MCF 10A (cell line): ENCODE measurements around the gene SLIT3. TPM values are rescaled to one million over a fixed set of nuclear protein-coding genes. Genes with fewer than 3 reads are reported as not detected.

Experiments
- BruUV-seq: library from RNA; stranded (reverse); fragments of 400-500 nt; replicated peaks from 2 replicates; lab custom pipeline; 2021; lab: Mats Ljungman, UMichigan
- CTCF ChIA-PET: fragments of 300-600 bp; sonication (Branson Sonifier 250); formaldehyde crosslinking; extraction: SDS; loops from one replicate; lab custom pipeline; 2021; ENCODE audit warnings: antibody characterized with exemption, inconsistent platforms; lab: Yijun Ruan, JAX
- POLR2A ChIA-PET: fragments of 300-600, 350-650 bp; sonication (Branson Sonifier 250); formaldehyde crosslinking; extraction: SDS; loops from one replicate; lab custom pipeline; 2020; ENCODE audit warnings: antibody characterized with exemption, inconsistent platforms; lab: Yijun Ruan, JAX
- DNase-seq: peaks from one replicate; pipeline ENCODE4 v3.0.0-alpha.2; 2018; ENCODE audit not compliant: unreplicated experiment
- H3K27ac Mint-ChIP-seq: one replicate; pipeline ENCODE4 v1.8.0; 2022; ENCODE audit warnings: mild to moderate bottlenecking, low read depth, mixed read lengths; ENCODE audit not compliant: unreplicated experiment
- H3K27me3 Mint-ChIP-seq: one replicate; pipeline ENCODE4 v1.8.0; 2022; ENCODE audit warnings: mixed read lengths; ENCODE audit not compliant: insufficient read depth, unreplicated experiment
- H3K36me3 Mint-ChIP-seq: one replicate; pipeline ENCODE4 v1.8.0; 2022; ENCODE audit warnings: mild to moderate bottlenecking, moderate library complexity, mixed read lengths; ENCODE audit not compliant: insufficient read depth, unreplicated experiment
- H3K4me1 Mint-ChIP-seq: one replicate; pipeline ENCODE4 v1.8.0; 2022; ENCODE audit warnings: mixed read lengths; ENCODE audit not compliant: insufficient read depth, unreplicated experiment
- H3K4me3 Mint-ChIP-seq: one replicate; pipeline ENCODE4 v1.8.0; 2022; ENCODE audit warnings: mild to moderate bottlenecking, moderate library complexity, mixed read lengths; ENCODE audit not compliant: unreplicated experiment
- H3K9me3 Mint-ChIP-seq: one replicate; pipeline ENCODE4 v1.8.0; 2022; ENCODE audit warnings: mixed read lengths; ENCODE audit not compliant: unreplicated experiment
- intact Hi-C: fragments of 100-400 bp; cut with micrococcal nuclease; formaldehyde crosslinking; loops from 2 replicates; pipeline ENCODE4 v1.14.1; 2022
- total RNA-seq: library from RNA; stranded (reverse); gene quantifications from 2 replicates; pipeline ENCODE4 v1.2.3, GENCODE V29; 2022
- TF ChIP-seq, protein P1 (sequence below): fragments of 200-600 bp; IDR thresholded peaks from one replicate; pipeline ENCODE4 v1.8.0; 2022; ENCODE audit warnings: antibody characterized with exemption, mild to moderate bottlenecking; ENCODE audit not compliant: unreplicated experiment

Gene SLIT3
- total RNA-seq, 1 experiment from 2014 or later: 0.89 TPM

DNA sequence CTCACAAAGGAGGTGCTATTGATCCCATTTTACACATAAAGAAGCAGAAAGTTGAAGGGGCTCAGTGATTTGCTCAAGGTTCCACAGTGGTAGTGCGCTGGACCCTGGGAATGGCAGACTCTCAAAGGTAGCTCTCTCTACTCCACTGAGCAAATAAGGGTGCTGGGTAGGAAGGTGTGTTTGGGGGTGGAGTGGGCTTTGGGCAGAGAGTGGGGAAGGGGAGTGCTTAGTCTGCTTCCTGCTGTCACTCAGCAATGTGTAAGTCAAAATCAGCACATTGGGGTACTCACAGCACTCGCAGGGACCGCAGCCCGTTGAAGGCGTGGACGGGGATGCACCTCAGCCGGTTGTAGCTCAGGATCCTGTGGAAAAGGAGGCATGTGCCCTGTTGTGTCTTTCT lies 579.0 kb downstream of the SLIT3 start:
- Mint-ChIP-seq H3K9me3 (no peaks in the 10 kb centered on the region), H3K36me3 (no peaks in the 10 kb centered on the region), H3K4me1 (no peaks in the 10 kb centered on the region), H3K4me3 (no peak overlapping the region), H3K27me3 (no peaks in the 10 kb centered on the region), H3K27ac (no peak overlapping the region)
- no TSS peak for BruUV-seq
- TF ChIP-seq, protein P1, sequence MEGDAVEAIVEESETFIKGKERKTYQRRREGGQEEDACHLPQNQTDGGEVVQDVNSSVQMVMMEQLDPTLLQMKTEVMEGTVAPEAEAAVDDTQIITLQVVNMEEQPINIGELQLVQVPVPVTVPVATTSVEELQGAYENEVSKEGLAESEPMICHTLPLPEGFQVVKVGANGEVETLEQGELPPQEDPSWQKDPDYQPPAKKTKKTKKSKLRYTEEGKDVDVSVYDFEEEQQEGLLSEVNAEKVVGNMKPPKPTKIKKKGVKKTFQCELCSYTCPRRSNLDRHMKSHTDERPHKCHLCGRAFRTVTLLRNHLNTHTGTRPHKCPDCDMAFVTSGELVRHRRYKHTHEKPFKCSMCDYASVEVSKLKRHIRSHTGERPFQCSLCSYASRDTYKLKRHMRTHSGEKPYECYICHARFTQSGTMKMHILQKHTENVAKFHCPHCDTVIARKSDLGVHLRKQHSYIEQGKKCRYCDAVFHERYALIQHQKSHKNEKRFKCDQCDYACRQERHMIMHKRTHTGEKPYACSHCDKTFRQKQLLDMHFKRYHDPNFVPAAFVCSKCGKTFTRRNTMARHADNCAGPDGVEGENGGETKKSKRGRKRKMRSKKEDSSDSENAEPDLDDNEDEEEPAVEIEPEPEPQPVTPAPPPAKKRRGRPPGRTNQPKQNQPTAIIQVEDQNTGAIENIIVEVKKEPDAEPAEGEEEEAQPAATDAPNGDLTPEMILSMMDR: no peak
- POLR2A ChIA-PET: no interaction called here
- intact Hi-C loops: no loop called here
- DNase-seq: no peak
- CTCF ChIA-PET: interaction anchor here (0.6 to 1.0 kb wide), 2 partner anchors 15 to 114 kb away, joined by 3 read pairs; no protein-coding TSS in a partner anchor

- TF ChIP-seq, protein P1: no peak
- ChIA-PET POLR2A (no interaction called here), CTCF (interaction anchor here (0.5 to 0.7 kb wide), 3 partner anchors 8 to 113 kb away, joined by 3 to 4 read pairs (median 4); no protein-coding TSS in a partner anchor)
- no peak for DNase-seq
- no peak overlapping the region for H3K4me3 Mint-ChIP-seq
- H3K27me3 Mint-ChIP-seq: no peaks in the 10 kb centered on the region
- no peaks in the 10 kb centered on the region for H3K9me3 Mint-ChIP-seq
- no TSS peak for BruUV-seq
- no peaks in the 10 kb centered on the region for H3K36me3 Mint-ChIP-seq
- H3K27ac Mint-ChIP-seq: no peak overlapping the region
- intact Hi-C loops: no loop called here
- H3K4me1 Mint-ChIP-seq: no peaks in the 10 kb centered on the region
Observed at GRCh38 chr5:168721002-168721753, 579.8 kb downstream of the SLIT3 start.

DNA sequence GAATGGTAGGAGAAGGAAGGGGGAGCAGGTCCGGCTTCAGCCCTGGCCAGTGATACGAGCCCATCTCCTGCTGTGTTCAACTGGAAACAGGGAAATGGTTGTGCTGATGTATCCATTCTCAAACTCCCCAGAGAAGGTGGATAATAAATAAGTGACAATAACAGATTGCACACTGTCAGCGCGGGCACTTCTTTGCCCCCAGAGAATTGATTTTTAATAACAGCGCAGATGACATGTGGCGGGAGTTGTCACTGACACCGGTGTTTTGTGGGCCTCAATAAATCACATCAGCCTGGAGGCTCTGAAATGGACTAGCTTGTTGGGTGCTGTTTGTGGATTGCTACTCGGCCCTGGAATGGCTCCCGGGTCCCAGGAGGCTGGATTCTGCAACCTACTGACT lies 580.4 kb downstream of the SLIT3 start:
- Mint-ChIP-seq H3K4me3 (no peak overlapping the region), H3K4me1 (no peaks in the 10 kb centered on the region), H3K27ac (no peak overlapping the region), H3K27me3 (no peaks in the 10 kb centered on the region), H3K9me3 (no peaks in the 10 kb centered on the region), H3K36me3 (no peaks in the 10 kb centered on the region)
- BruUV-seq: no TSS peak
- DNase-seq: no peak
- TF ChIP-seq, protein P1: no peak
- intact Hi-C loops: no loop called here
- POLR2A ChIA-PET: no interaction called here
- CTCF ChIA-PET: interaction anchor here (0.7 kb wide), 1 partner anchor 8 kb away, joined by 4 read pairs; no protein-coding TSS in a partner anchor

DNA sequence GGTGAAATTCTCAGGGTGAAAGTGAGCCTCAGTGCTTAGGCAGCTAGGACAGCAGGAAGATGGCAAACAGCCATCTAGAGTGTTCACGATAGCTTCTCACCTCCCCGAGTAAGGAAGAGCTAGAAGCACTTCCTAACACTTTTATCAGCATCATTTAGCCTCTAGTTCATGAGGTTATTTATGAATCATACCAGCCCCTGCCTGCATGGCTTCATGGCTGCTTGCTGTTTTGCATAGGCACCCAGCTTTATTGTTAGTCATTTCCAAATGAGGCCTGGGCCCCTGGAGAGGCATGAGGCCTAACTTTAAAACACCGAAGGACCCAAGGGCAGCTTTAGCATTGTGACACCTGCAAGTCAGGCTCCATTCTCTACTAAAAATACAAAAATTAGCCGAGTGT lies 586.9 kb downstream of the SLIT3 start:
- H3K9me3 Mint-ChIP-seq: no peaks in the 10 kb centered on the region
- CTCF ChIA-PET: interaction anchor here (0.9 to 3.4 kb wide), 6 partner anchors 9 to 869 kb away, joined by 3 to 14 read pairs (median 4); no protein-coding TSS in a partner anchor
- POLR2A ChIA-PET: no interaction called here
- no peak for DNase-seq
- TF ChIP-seq, protein P1: no peak
- intact Hi-C loops: no loop called here
- H3K27me3 Mint-ChIP-seq: no peaks in the 10 kb centered on the region
- H3K36me3 Mint-ChIP-seq: no peaks in the 10 kb centered on the region
- no peak overlapping the region for H3K27ac Mint-ChIP-seq
- peaks cover 17% of the 10 kb centered on the region for H3K4me1 Mint-ChIP-seq
- no peak overlapping the region for H3K4me3 Mint-ChIP-seq
- BruUV-seq: no TSS peak
